IPS DF 4.7 (cell line): ENCODE data around the gene ECSCR.
"Not testable (repeated sequence)": the region's sequence is repeated elsewhere in the genome, so short reads cannot be mapped to it uniquely, and the experiment has no call there.

Source experiments
- DNase-seq: peaks from one replicate; pipeline ENCODE4 v3.0.0-alpha.2; 2013; ENCODE audit warnings: low spot score; ENCODE audit errors: extremely low read depth

ECSCR gene

GRCh38 chr5:139446956-139447779 is 15.4 kb downstream of the ECSCR start:
- no peak for DNase-seq

GRCh38 chr5:139445325-139446170 is 17.0 kb downstream of the ECSCR start:
- no peak for DNase-seq

DNA sequence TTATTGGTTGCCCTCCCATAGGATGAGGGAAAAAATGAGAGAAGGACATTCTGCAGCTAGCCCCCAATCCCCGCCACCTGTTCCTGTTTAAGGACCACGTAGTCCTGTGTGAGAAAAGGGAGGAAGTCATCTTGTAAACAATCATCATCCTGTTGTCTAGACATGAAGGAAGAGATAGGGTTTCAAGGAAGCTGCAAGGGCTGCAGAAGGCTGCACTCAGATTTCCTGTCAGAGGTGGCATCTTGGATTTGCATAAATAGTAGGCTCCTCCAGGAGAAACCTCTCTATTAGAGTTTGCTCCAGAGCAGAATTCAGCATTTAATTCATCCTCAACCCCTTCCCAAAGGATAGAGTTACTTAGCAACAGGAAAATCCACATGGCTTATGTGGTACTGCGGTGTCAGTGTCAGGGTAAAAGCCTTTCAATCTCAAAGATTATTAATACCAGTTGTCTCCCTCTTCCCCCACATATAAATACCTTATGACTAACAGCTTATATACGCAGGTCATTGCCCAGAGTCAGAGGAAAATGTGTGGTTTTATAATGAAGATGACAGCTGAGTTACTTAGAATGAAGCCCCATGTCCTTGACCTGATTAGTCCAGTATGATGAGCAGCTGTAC is 18.6 kb downstream of the ECSCR start:
- no peak for DNase-seq

GRCh38 chr5:139440416-139440815 is 22.1 kb downstream of the ECSCR start:
- DNase-seq = not testable (repeated sequence)

GRCh38 chr5:139439013-139439903 is 23.3 kb downstream of the ECSCR start, which contains the start of gene DNAJC18:
DNAJC18 (minus strand) TSS chr5:139439525; CDS start chr5:139439445, 80 bp downstream.
- peak; percentile 74 for DNase-seq

- DNase-seq = no peak
Measured at GRCh38 chr5:139438707-139439012, 23.9 kb downstream of the ECSCR start.

- DNase-seq = no peak
Measured at GRCh38 chr5:139435676-139436075, 26.9 kb downstream of the ECSCR start.

DNA sequence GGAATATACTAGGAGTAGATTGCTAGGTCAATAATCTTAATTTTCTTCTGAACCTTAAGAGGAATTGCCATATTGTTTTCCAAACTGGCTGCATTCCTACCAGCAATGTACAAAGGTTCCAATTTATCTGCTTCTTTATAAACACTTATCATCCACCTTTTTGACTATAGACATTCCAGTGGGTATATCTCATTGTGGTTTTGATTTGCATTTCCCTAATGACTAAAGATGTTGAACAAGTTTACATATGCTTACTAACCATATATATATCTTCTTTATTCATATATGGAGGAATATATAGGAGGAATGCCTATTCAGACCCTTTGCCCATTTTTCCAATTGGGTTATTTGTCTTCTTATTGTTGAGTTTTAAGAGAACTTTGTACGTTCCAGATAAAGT is 30.8 kb downstream of the ECSCR start:
- DNase-seq = no peak

DNA sequence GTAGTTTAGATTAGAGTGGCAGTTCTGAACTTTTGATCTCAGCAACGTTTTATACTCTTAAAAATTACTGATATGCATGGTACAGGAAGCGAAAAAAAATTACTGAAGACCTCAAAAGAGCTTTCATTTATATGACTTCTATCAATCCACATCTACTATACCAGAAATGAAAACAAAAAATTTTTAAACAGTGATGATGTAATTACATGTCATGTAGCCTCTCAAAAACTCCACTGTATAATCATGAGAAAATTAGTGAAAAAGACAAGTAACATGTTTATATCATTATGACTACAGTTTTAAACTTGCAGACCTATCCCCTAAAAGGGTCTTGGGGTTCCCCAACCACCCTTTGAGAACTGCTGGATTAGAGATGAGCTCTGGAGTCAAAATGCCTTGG is 32.5 kb downstream of the ECSCR start:
- no peak for DNase-seq

GRCh38 chr5:139426203-139426885 is 36.2 kb downstream of the ECSCR start:
- DNase-seq = no peak

DNA sequence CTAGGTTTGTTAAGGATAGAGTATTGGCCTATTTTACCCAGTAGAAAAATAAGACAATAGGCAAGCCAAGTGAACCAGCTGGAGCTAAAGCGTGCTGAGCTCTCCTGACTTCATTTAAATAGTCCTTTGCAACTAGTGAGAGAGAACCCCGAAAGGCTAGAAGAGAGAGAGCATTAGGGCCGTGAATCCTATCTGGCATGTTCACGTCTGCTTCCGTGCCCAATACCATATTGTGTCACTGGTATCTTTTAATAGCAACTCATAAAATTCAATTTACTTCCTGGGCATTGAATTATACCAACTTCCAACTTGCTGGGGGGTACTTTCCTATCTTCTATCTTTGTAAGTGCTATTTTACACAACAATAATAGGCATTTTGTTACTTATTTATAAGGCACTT is 37.0 kb downstream of the ECSCR start:
- no peak for DNase-seq

GRCh38 chr5:139422307-139422893 is 40.1 kb downstream of the ECSCR start:
- peak; percentile 38 for DNase-seq

DNA sequence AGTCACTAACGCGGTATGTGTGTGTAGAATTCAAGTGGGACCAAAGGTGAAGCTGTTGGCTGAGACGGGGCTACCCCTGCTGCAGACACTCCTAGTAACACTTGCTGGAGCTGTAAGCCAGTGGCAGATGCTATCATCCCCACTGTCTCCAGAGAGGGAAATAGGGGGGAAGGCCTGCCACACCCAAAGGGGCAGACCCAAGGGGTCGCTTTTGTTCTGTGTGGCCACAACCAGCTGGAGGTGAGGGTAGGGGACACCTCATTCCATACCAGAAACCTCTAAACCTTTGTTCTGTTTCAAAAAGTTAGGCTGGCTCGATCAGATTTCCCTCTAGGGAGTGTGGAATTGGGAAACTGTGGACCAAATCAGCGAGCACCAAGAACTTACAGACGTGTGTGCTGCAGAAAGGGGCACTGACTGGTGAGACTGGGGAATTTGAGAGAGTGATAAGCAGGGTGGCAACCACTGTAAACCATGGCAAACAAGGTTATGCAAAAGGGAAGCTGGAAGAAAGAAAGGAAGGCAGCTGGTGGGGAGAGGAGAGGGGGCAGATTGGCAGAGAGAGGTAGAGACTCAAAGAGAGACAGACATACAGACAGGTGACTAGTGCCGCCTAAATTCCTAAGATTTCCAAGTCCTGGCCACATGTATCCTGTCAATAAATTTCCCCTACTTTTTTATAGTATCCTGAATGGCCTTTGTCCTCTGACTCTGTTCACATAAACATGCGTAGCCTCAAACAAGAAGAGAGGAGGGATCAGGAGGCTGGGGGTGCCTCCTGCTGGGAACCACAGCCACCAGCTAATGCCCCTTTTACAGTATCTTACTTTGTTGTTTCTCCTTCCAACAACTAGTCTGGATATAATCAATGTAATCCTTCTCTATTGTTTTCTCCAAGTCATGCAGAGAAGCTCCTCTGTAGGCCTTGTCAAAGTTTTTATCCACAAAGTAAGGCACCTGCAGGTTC is 43.0 kb downstream of the ECSCR start:
- no peak for DNase-seq

GRCh38 chr5:139418793-139419192 is 43.8 kb downstream of the ECSCR start:
- DNase-seq = no peak

DNA sequence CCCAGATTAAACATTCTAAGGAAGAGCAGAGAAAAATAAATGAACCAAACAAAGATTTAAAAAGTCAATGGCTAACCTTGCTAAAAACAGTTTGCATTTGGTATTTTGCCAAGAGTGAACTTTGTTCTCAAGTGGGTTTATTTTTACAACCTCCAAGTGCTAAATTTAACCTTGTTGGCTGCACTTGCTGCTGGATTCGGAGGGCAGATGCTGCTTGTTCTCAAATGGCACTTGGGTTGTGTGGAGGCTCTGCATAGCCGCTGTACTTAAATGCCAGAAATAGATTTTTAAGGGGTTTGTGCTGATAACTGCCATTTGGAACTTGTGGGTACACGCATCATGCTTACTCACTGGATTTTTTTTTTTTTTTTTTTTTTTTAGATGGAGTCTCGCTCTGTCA is 45.3 kb downstream of the ECSCR start:
- DNase-seq = no peak

- no peak for DNase-seq
Measured at GRCh38 chr5:139416651-139417050, 45.9 kb downstream of the ECSCR start.

DNA sequence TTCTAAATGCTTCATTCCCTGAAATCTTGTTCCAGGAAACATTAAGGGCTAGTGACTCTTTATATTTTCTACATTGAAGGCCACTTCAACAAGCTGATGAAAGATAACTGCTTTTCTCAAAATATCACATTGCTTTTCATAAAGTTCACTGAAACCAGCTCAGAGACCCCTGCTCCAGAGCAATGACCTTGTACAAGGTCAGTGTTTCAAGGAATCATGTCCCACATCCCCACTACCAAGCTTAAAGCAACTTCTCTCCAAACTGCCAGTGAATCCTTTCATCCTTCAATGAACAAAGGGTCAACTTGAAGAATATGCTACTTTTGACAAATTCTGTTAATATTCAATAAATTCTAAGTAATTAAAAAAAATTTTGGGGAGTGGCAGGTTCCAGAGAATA is 46.7 kb downstream of the ECSCR start:
- DNase-seq = no peak

DNA sequence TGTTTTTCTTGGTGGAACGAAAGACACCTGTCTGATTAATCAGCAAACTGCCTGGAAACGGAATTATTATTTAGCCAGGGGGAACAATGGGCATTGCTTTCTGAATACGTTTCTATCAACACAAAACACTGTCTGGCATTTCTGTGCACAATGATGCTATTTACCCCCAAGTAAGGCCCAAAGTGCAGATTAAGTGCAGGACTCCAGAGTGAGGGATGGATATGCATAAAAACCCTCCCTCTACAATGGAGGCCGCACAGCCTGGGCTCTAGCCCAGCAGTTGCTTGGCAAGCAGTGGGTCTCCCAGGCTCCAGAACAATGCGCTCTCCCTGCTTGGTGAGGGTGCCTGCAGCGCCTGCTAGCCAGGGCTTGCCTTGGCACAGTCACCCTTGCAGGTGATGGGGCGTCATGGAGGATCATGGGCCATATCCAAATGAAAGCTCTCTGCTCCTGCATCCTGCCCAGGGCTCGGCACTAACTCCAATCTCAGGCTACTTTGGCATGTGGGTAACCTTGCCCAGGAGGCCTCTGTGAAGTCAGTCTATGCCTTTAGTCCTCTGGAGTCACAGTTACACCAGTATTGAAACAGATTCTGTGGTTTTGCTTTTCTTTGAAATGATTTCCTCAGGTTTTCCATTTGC is 47.2 kb downstream of the ECSCR start:
- DNase-seq = no peak
